Skeletal muscle cell (primary cell): ENCODE measurements around the gene KRT32.

ENCODE experiments used
- DNase-seq: peaks from one replicate; pipeline ENCODE4 v3.0.0-alpha.2; 2010; ENCODE audit warnings: low read depth
- H3K4me3 ChIP-seq: 2 replicates; pipeline ENCODE4 v1.5.1; 2011; ENCODE audit warnings: low read depth, mild to moderate bottlenecking, control low read depth, low read length, moderate library complexity

KRT32 gene

DNA sequence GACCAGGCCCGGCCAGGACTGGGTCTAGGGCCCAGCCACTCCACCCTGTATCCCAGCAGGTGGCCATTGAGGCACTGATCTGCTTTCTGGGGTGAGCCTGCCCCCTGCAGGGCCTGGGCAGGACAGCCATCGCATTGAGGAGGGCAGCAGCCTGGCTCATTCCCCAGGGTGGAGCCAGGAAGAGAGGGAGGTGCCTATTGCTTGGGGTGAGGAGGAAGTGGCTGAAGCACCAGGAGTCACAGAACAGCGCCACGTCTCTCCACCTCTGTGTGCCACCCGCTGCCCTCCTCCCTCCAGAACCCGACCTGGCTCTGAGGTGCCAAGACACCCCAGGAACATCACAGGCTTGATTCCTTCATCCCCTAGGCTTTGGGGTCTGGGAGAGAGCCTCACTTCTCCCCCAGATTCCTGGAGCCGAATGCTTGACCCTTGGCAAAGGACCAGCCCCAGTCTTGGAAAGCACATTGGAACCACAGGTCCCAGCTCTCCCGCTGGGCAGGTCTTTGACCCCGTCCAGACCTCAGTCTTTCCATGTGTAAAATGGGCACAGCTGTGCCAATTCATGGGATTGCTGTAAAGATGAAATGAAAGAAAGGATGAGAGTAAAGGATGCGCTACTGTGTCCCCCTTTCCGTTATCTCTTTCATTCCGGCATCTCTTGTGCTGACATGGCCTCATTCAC lies 29.8 kb upstream of the KRT32 start:
- peak; percentile 45 for DNase-seq
- no peak overlapping the region for H3K4me3 ChIP-seq

- no peak for DNase-seq
- no peak overlapping the region for H3K4me3 ChIP-seq
Measured at GRCh38 chr17:41494524-41494923, 27.3 kb upstream of the KRT32 start.

DNA sequence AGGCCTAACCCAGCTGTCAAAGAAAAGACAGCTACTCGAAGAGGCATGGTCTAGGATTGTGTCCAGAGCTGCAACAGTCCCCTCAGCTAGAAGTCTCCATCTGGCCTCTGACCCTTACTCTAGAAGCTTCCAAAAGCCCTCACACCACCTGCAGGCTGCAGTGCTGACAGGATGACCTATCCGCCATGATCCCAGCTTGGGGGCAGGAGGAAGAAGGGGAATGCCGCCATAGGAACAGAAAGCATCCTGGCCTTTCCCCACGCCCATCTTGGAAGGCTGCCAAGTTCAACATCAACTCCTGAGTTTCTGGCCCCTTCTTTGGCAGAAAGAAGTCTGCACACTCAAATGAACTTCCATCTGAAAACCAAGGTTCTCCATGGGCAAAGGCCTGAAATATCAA lies 25.6 kb upstream of the KRT32 start:
- DNase-seq = no peak

GRCh38 chr17:41492351-41492750 lies 25.2 kb upstream of the KRT32 start:
- peak; percentile 23 for DNase-seq

More for the DNA sequence above, 25.6 kb upstream of the KRT32 start:
- H3K4me3 ChIP-seq = no peak overlapping the region

GRCh38 chr17:41491476-41491875 lies 24.3 kb upstream of the KRT32 start:
- no peak overlapping the region for H3K4me3 ChIP-seq
- DNase-seq = no peak

More at GRCh38 chr17:41492351-41492750, 25.2 kb upstream of the KRT32 start:
- no peak overlapping the region for H3K4me3 ChIP-seq

- DNase-seq = no peak
- H3K4me3 ChIP-seq = no peak overlapping the region
Measured at GRCh38 chr17:41490000-41490990, 23.1 kb upstream of the KRT32 start.

DNA sequence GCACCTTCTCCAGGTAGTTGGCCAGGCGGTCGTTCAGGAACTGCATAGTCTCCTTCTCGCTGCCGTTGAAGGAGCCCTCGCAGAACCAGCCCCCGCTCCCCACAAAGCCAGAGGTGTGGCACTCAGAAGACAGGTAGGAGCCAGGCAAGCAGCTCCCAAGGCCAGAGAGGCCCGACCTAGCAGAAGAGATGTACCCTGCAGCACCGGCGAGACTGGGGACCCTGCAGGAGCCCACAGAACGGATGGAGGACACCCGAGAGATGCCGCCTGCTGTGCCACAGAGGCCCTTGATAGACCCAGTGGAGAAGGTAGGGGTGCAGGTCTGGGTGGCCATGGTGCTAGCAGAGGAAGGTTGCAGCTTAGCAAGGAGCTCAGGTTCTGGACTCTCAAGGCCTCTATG lies 22.3 kb upstream of the KRT32 start, which contains the start of gene KRT36:
KRT36 (minus strand) TSS at position 380 of the 400 bp plus-strand sequence; CDS start at position 334, 46 bp downstream.
- no peak for DNase-seq
- no peak within 1 kb of the TSS for H3K4me3 ChIP-seq

GRCh38 chr17:41486809-41487530 lies 19.8 kb upstream of the KRT32 start:
- DNase-seq = no peak

GRCh38 chr17:41486316-41486715 lies 19.1 kb upstream of the KRT32 start:
- DNase-seq = no peak
- no peak overlapping the region for H3K4me3 ChIP-seq

More at GRCh38 chr17:41486809-41487530, 19.8 kb upstream of the KRT32 start:
- H3K4me3 ChIP-seq = no peak overlapping the region

- no peak overlapping the region for H3K4me3 ChIP-seq
- no peak for DNase-seq
Measured at GRCh38 chr17:41484920-41485904, 18.0 kb upstream of the KRT32 start.

DNA sequence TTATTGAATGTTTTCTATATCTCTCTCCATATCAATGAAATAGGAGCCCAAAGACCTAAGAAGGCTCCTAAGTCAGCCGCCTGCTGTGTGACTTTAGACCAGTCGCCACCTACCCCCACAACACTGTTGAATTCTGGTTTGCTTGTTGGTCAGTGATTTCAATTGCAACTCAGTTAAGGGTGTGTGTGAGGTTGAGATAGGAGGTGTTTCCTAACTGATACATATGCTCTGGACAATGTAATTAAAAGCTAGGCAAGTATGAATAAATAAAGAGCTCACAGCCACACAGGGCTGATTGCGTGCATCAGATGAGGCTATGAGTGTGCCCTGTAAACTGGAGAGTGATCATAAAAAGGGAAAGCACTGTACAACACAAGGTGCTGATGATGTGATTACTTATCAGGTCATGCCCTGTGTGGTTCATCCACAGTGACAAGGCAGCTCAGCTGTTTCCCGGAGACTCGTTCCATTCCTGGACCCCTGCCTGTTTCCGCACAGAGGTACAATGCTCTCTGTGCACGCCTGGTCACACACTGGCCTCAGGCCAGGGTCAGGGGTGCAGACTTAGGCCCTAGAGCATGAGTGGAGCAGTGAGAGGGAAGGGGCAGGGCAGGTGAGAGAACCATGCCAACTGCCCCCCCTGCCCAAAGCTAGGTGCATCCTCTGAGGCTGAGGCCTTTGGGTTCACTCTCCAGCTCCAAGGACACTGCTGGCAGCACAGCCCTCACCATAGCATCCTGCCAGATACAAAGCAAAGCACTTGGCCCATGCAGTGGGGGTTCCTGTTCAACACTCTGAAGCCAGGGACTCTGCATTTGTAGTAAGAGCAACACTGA lies 17.0 kb upstream of the KRT32 start:
- DNase-seq = no peak

DNA sequence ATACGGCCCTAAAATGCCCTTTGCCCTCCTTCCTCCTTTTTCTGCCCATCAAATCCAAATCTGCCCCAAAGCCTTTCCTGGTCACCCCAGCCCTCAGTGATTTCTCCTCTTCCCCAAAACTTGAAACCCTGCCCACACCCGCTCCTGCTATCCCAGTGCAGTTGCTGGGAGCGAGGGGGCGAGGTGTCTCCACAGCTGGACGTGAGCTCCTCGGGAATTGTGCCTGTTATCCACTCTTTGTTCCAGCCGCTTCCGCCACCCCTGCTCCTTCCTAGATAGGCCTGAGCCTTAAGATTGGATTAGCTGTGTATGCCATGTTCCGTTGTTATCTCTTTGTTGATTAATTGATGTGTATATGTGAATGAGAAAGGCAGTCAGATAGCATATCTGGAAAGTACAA lies 16.3 kb upstream of the KRT32 start:
- H3K4me3 ChIP-seq = no peak overlapping the region
- DNase-seq = no peak

More for the DNA sequence above, 17.0 kb upstream of the KRT32 start:
- no peak overlapping the region for H3K4me3 ChIP-seq

DNA sequence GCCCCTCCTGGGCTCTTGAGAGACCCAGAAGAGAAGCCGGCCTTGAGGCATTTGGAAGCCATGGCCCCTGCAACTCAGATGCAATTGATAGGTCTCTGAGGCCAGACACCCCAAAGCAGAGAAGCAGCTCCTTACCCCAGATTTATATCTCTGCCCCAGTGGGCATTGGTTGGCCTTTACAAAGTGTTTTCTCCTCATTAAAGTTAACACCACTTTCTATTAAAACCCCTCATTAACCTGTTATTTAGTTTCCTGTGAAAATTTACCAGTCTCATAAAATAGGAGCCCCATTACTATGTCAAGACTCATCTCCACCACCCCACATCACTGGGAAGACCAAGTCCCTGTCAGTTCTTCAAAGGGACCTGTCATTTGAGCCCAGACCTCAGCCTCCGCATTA lies 13.8 kb upstream of the KRT32 start, which contains the start of gene KRT35:
KRT35 (minus strand) TSS at position 116 of the 400 bp plus-strand sequence; CDS start at position 62, 54 bp downstream.
- no peak within 1 kb of the TSS for H3K4me3 ChIP-seq
- no peak for DNase-seq

GRCh38 chr17:41480581-41480980 lies 13.4 kb upstream of the KRT32 start:
- H3K4me3 ChIP-seq = no peak overlapping the region
- DNase-seq = no peak

GRCh38 chr17:41480136-41480535 lies 12.9 kb upstream of the KRT32 start:
- DNase-seq = no peak
- H3K4me3 ChIP-seq = no peak overlapping the region

DNA sequence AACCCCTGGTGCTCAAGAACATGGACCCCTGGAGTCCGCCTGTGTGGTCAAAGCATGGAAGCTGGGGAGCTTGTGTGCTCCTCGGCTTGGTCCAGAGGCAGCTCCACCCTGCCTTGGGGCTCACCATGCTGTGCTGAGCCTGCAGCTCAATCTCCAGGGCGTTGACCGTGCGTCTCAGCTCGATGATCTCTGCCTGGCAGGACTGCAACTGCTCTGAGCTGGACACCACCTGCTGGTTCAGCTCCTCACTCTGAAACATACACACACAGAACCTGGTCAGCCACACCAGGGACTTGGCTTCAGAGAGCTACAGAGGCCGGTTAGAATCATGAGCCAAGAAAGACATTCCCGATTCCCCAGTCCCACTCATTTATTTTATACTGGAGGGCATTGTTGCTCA lies 11.1 kb upstream of the KRT32 start:
- H3K4me3 ChIP-seq = no peak overlapping the region
- DNase-seq = no peak
